Astrocyte (in vitro differentiated cells and primary cell): ENCODE results near the gene CBFA2T2.

Source experiments
- CTCF ChIP-seq: IDR thresholded peaks from 2 replicates; pipeline ENCODE4 v1.5.1; 2011; ENCODE audit warnings: low read depth, mild to moderate bottlenecking, inconsistent platforms, low read length, moderate library complexity; ENCODE audit not compliant: insufficient read depth
- EZH2 ChIP-seq: IDR thresholded peaks from 2 replicates; pipeline ENCODE4 v1.6.1; 2012; ENCODE audit warnings: mild to moderate bottlenecking, low read length, inconsistent platforms; ENCODE audit not compliant: insufficient read depth

- TF ChIP-seq CTCF (no peak), EZH2 (no peak)
Measured at GRCh38 chr20:33645396-33645795, 155.5 kb downstream of the CBFA2T2 start.
